Nephron progenitor cell (in vitro differentiated cells): ENCODE results near the gene INTS1.
"Not testable (repeated sequence)": the region's sequence is repeated elsewhere in the genome, so short reads cannot be mapped to it uniquely, and the experiment has no call there.

Source experiments
- DNase-seq: peaks from one replicate; pipeline ENCODE4 v3.0.0; 2021
- H3K27ac Mint-ChIP-seq: 2 replicates; pipeline ENCODE4 v1.8.0; 2021; ENCODE audit warnings: mild to moderate bottlenecking, moderate library complexity, mixed read lengths
- H3K27me3 Mint-ChIP-seq: 2 replicates; pipeline ENCODE4 v1.8.0; 2021; ENCODE audit warnings: mild to moderate bottlenecking, low read depth, mixed read lengths; ENCODE audit not compliant: poor library complexity
- H3K36me3 Mint-ChIP-seq: 2 replicates; pipeline ENCODE4 v1.8.0; 2021; ENCODE audit warnings: low read depth, mixed read lengths
- H3K4me1 Mint-ChIP-seq: 2 replicates; pipeline ENCODE4 v1.8.0; 2021; ENCODE audit warnings: mixed read lengths
- H3K4me3 Mint-ChIP-seq: 2 replicates; pipeline ENCODE4 v1.8.0; 2021; ENCODE audit warnings: mild to moderate bottlenecking, moderate library complexity, mixed read lengths
- H3K9me3 Mint-ChIP-seq: 2 replicates; pipeline ENCODE4 v1.8.0; 2021; ENCODE audit warnings: mild to moderate bottlenecking, moderate library complexity, mixed read lengths
- CTCF ChIP-seq: fragments of 200-600 bp; sonication (generic); IDR thresholded peaks from 2 replicates; pipeline ENCODE4 v1.5.0; 2021; ENCODE audit warnings: antibody characterized with exemption

INTS1 gene

GRCh38 chr7:1449501-1449900, 54.7 kb downstream of the INTS1 start:
- H3K4me3 Mint-ChIP-seq = no peak overlapping the region
- no peak for DNase-seq
- no peaks in the 10 kb centered on the region for H3K36me3 Mint-ChIP-seq
- no peaks in the 10 kb centered on the region for H3K27me3 Mint-ChIP-seq
- TF ChIP-seq CTCF = no peak
- H3K9me3 Mint-ChIP-seq = no peaks in the 10 kb centered on the region
- peaks cover 43% of the 10 kb centered on the region for H3K4me1 Mint-ChIP-seq
- H3K27ac Mint-ChIP-seq = no peak overlapping the region

GRCh38 chr7:1448958-1449357, 55.2 kb downstream of the INTS1 start:
- TF ChIP-seq CTCF = no peak
- peaks cover 38% of the 10 kb centered on the region for H3K4me1 Mint-ChIP-seq
- no peak overlapping the region for H3K27ac Mint-ChIP-seq
- no peak overlapping the region for H3K4me3 Mint-ChIP-seq
- H3K27me3 Mint-ChIP-seq = no peaks in the 10 kb centered on the region
- H3K36me3 Mint-ChIP-seq = no peaks in the 10 kb centered on the region
- no peaks in the 10 kb centered on the region for H3K9me3 Mint-ChIP-seq
- no peak for DNase-seq

GRCh38 chr7:1447551-1448244, 56.5 kb downstream of the INTS1 start:
- peaks cover 5% of the 10 kb centered on the region for H3K36me3 Mint-ChIP-seq

GRCh38 chr7:1447112-1447511, 57.1 kb downstream of the INTS1 start:
- TF ChIP-seq CTCF = no peak
- no peak for DNase-seq
- Mint-ChIP-seq H3K4me1 (peaks cover 25% of the 10 kb centered on the region), H3K27ac (no peak overlapping the region), H3K4me3 (no peak overlapping the region), H3K9me3 (no peaks in the 10 kb centered on the region), H3K27me3 (no peaks in the 10 kb centered on the region), H3K36me3 (peaks cover 5% of the 10 kb centered on the region)

More at GRCh38 chr7:1447551-1448244, 56.5 kb downstream of the INTS1 start:
- no peak overlapping the region for H3K4me3 Mint-ChIP-seq
- TF ChIP-seq CTCF = no peak
- H3K9me3 Mint-ChIP-seq = no peaks in the 10 kb centered on the region
- H3K27ac Mint-ChIP-seq = no peak overlapping the region
- peaks cover 31% of the 10 kb centered on the region for H3K4me1 Mint-ChIP-seq
- DNase-seq = no peak
- no peaks in the 10 kb centered on the region for H3K27me3 Mint-ChIP-seq

- DNase-seq = no peak
Observed at GRCh38 chr7:1446620-1447032, 57.6 kb downstream of the INTS1 start.

GRCh38 chr7:1446026-1446425, 58.2 kb downstream of the INTS1 start:
- H3K9me3 Mint-ChIP-seq, DNase-seq, H3K4me3 Mint-ChIP-seq, H3K36me3 Mint-ChIP-seq, H3K27me3 Mint-ChIP-seq, H3K27ac Mint-ChIP-seq: not testable (repeated sequence)
- peaks cover 15% of the 10 kb centered on the region for H3K4me1 Mint-ChIP-seq

More at GRCh38 chr7:1446620-1447032, 57.6 kb downstream of the INTS1 start:
- H3K4me3 Mint-ChIP-seq = no peak overlapping the region
- no peak for TF ChIP-seq CTCF
- no peak overlapping the region for H3K27ac Mint-ChIP-seq
- peaks cover 5% of the 10 kb centered on the region for H3K36me3 Mint-ChIP-seq
- H3K4me1 Mint-ChIP-seq = peaks cover 21% of the 10 kb centered on the region
- H3K27me3 Mint-ChIP-seq = no peaks in the 10 kb centered on the region
- H3K9me3 Mint-ChIP-seq = no peaks in the 10 kb centered on the region
